HG03354 (cell line): ENCODE measurements around the gene MRPL24.

Experiments
- ATAC-seq: cut with Tn5 transposase; IDR thresholded peaks from one replicate; pipeline ENCODE4 v1.9.1; 2021; ENCODE audit warnings: mild to moderate bottlenecking; ENCODE audit not compliant: unreplicated experiment, poor library complexity, severe bottlenecking

The MRPL24 gene

GRCh38 chr1:156745881-156746280 is 5.0 kb upstream of the MRPL24 start:
- no peak for ATAC-seq

GRCh38 chr1:156744786-156745419 is 4.0 kb upstream of the MRPL24 start:
- no peak for ATAC-seq

- no peak for ATAC-seq
These were observed 3.5 kb upstream of the MRPL24 start for GRCh38 chr1:156744344-156744743.

- no peak for ATAC-seq
These were observed 2.7 kb upstream of the MRPL24 start for GRCh38 chr1:156743367-156744302.

GRCh38 chr1:156742801-156743200 is 1.9 kb upstream of the MRPL24 start:
- no peak for ATAC-seq

- ATAC-seq: no peak
These were observed 1.1 kb upstream of the MRPL24 start for GRCh38 chr1:156742017-156742416.

- no peak for ATAC-seq
These were observed 644 bp upstream of the MRPL24 start for GRCh38 chr1:156741481-156741983.

- ATAC-seq: peak; percentile 8
These were observed 599 bp downstream of the MRPL24 start for GRCh38 chr1:156740237-156740740.

- ATAC-seq: no peak
These were observed 2.0 kb downstream of the MRPL24 start for GRCh38 chr1:156738916-156739315.

GRCh38 chr1:156738407-156738806 is 2.5 kb downstream of the MRPL24 start:
- ATAC-seq: no peak

- ATAC-seq: no peak
These were observed 6.8 kb downstream of the MRPL24 start for GRCh38 chr1:156733989-156734584.

GRCh38 chr1:156728599-156729462 is 12.1 kb downstream of the MRPL24 start, which contains the start of gene ISG20L2:
Gene ISG20L2, minus strand, starts transcription at chr1:156728766. Its CDS starts 1,114 bp downstream, at chr1:156727652.
- peak; percentile 90 for ATAC-seq

GRCh38 chr1:156727926-156728598 is 12.8 kb downstream of the MRPL24 start, which contains the start of gene METTL25B:
Gene METTL25B, plus strand, starts transcription at chr1:156728469. Its CDS starts 636 bp downstream, at chr1:156729105.
- peak; percentile 70 for ATAC-seq

GRCh38 chr1:156727492-156727891 is 13.4 kb downstream of the MRPL24 start:
- no peak for ATAC-seq

GRCh38 chr1:156726549-156727226 is 14.2 kb downstream of the MRPL24 start:
- ATAC-seq: no peak

- ATAC-seq: peak; percentile 35
These were observed 15.1 kb downstream of the MRPL24 start for GRCh38 chr1:156725683-156726280.

GRCh38 chr1:156721535-156721934 is 19.4 kb downstream of the MRPL24 start:
- no peak for ATAC-seq

GRCh38 chr1:156721131-156721530 is 19.8 kb downstream of the MRPL24 start:
- ATAC-seq: no peak
